SK-N-SH (cell line): ENCODE data around the gene MRPS15. TPM values are rescaled to one million over a fixed set of nuclear protein-coding genes. Genes with fewer than 3 reads are reported as not detected.

Experiments
- CTCF ChIA-PET: fragments of 300-600, 350-600 bp; formaldehyde crosslinking; extraction: SDS; loops from one replicate; lab custom pipeline; 2021; lab: Yijun Ruan, JAX
- POLR2A ChIA-PET: fragments of 350-600 bp; sonication (Branson Sonifier 250); formaldehyde crosslinking; extraction: SDS; loops from one replicate; lab custom pipeline; 2020; ENCODE audit warnings: antibody characterized with exemption, inconsistent platforms; lab: Yijun Ruan, JAX
- DNase-seq: peaks from one replicate; pipeline ENCODE4 v3.0.0; 2012
- H2AFZ ChIP-seq: fragments of 200-600 bp; sonication (generic); 2 replicates; pipeline ENCODE4 v1.8.1; 2016; ENCODE audit warnings: antibody characterized with exemption, mild to moderate bottlenecking, low read depth
- H3F3A ChIP-seq: fragments of 200-600 bp; sonication (generic); replicated peaks from 2 replicates; pipeline ENCODE3; 2016; ENCODE audit warnings: antibody characterized with exemption, mild to moderate bottlenecking; ENCODE audit not compliant: insufficient read depth
- H3K27ac ChIP-seq, 2 experiments: fragments of 200-500 bp in 1 of 2; fragments of 200-600 bp in 1 of 2; sonication (Bioruptor generic) in 1 of 2; sonication (generic), shearing (Covaris generic) in 1 of 2; 2 replicates each; pipeline versions ENCODE4 v1.5.1 to v1.6.1; 2014 to 2016; ENCODE audit warnings: low read depth in 2 of 2, inconsistent platforms in 1 of 2, low read length in 1 of 2, mild to moderate bottlenecking in 1 of 2, mixed read lengths in 1 of 2
- H3K27me3 ChIP-seq: fragments of 200-600 bp; sonication (generic), shearing (Covaris generic); 2 replicates; pipeline ENCODE4 v1.6.1; 2016; ENCODE audit warnings: mixed run types; ENCODE audit not compliant: insufficient read depth
- H3K36me3 ChIP-seq, 2 experiments: fragments of 200-500 bp in 1 of 2; fragments of 200-600 bp in 1 of 2; sonication (Bioruptor generic) in 1 of 2; sonication (generic) in 1 of 2; replicated peaks in 1 of 2; 2 replicates each; pipeline versions ENCODE3 to v1.5.1; 2014 to 2016; ENCODE audit warnings: low read length in 1 of 2, mild to moderate bottlenecking in 1 of 2; ENCODE audit not compliant: insufficient read depth in 2 of 2, control insufficient read depth in 1 of 2
- H3K4me1 ChIP-seq, 2 experiments: fragments of 200-500 bp in 1 of 2; fragments of 200-600 bp in 1 of 2; sonication (Bioruptor generic) in 1 of 2; sonication (generic), shearing (Covaris generic) in 1 of 2; 2 replicates each; pipeline versions ENCODE4 v1.5.1 to v1.6.1; 2014 to 2016; ENCODE audit warnings: low read depth in 1 of 2, low read length in 1 of 2, mixed run types in 1 of 2; ENCODE audit not compliant: insufficient read depth in 2 of 2, control insufficient read depth in 1 of 2
- H3K4me2 ChIP-seq: fragments of 200-600 bp; sonication (generic), shearing (Covaris generic); 2 replicates; pipeline ENCODE4 v1.6.1; 2017; ENCODE audit warnings: mixed run types
- H3K4me3 ChIP-seq, 2 experiments: fragments of 200-500 bp in 1 of 2; fragments of 200-600 bp in 1 of 2; sonication (Bioruptor generic) in 1 of 2; sonication (generic), shearing (Covaris generic) in 1 of 2; 2 replicates each; pipeline versions ENCODE4 v1.5.1 to v1.8.1; 2014 to 2016; ENCODE audit warnings: low read depth in 2 of 2, inconsistent platforms in 1 of 2, low read length in 1 of 2, mild to moderate bottlenecking in 1 of 2, mixed read lengths in 1 of 2, moderate library complexity in 1 of 2
- H3K79me2 ChIP-seq: fragments of 200-600 bp; sonication (generic); 2 replicates; pipeline ENCODE4 v1.8.1; 2017; ENCODE audit warnings: mild to moderate bottlenecking; ENCODE audit not compliant: insufficient read depth
- H3K9ac ChIP-seq: fragments of 200-600 bp; sonication (generic); 2 replicates; pipeline ENCODE4 v1.6.1; 2017; ENCODE audit warnings: mixed run types
- H3K9me2 ChIP-seq: fragments of 200-600 bp; sonication (generic); 2 replicates; pipeline ENCODE4 v1.6.1; 2017; ENCODE audit warnings: mixed run types
- H3K9me3 ChIP-seq: fragments of 200-600 bp; sonication (generic); 2 replicates; pipeline ENCODE4 v1.6.1; 2017; ENCODE audit warnings: mixed run types, mild to moderate bottlenecking, moderate library complexity
- H4K20me1 ChIP-seq: fragments of 200-600 bp; sonication (generic); 2 replicates; pipeline ENCODE4 v1.6.1; 2017; ENCODE audit warnings: mild to moderate bottlenecking, mixed run types; ENCODE audit not compliant: insufficient read depth
- CHD2 ChIP-seq: fragments of 150-350 bp; IDR thresholded peaks from 2 replicates; pipeline ENCODE4 v1.6.1; 2018; ENCODE audit warnings: low read length; ENCODE audit not compliant: partially characterized antibody
- CTCF ChIP-seq: fragments of 200-600 bp; sonication (generic); IDR thresholded peaks from 2 replicates; pipeline ENCODE4 v1.6.1; 2017; ENCODE audit warnings: antibody characterized with exemption, mild to moderate bottlenecking, moderate library complexity
- ELF1 ChIP-seq: IDR thresholded peaks from 2 replicates; pipeline ENCODE4 v1.4.0; 2012
- EP300 ChIP-seq, 2 experiments: IDR thresholded peaks; 2 replicates each; pipeline versions ENCODE4 v1.4.0 to v1.6.1; 2012; ENCODE audit warnings: borderline replicate concordance in 1 of 2, low read depth in 1 of 2, low read length in 1 of 2
- EZH2phosphoT487 ChIP-seq: fragments of 200-600 bp; sonication (generic); IDR thresholded peaks from 2 replicates; pipeline ENCODE4 v1.6.1; 2017; ENCODE audit warnings: low read depth, mixed run types, mild to moderate bottlenecking, antibody characterized with exemption, moderate library complexity, borderline replicate concordance
- FOSL2 ChIP-seq: IDR thresholded peaks from 2 replicates; pipeline ENCODE4 v1.4.0; 2012; ENCODE audit warnings: low read depth, mild to moderate bottlenecking, moderate library complexity, borderline replicate concordance
- FOXJ3 ChIP-seq: sonication (generic); formaldehyde crosslinking; IDR thresholded peaks from 2 replicates; pipeline ENCODE4 v1.5.1; 2020; ENCODE audit warnings: mild to moderate bottlenecking, missing genetic modification reagents
- IRF3 ChIP-seq: fragments of 150-350 bp; IDR thresholded peaks from 2 replicates; pipeline ENCODE4 v1.6.1; 2016; ENCODE audit warnings: mild to moderate bottlenecking, low read depth, low read length
- MEF2A ChIP-seq: IDR thresholded peaks from 2 replicates; pipeline ENCODE4 v1.4.0; 2012; ENCODE audit warnings: low read depth, borderline replicate concordance
- NRF1 ChIP-seq: IDR thresholded peaks from 2 replicates; pipeline ENCODE4 v1.6.1; 2012; ENCODE audit warnings: low read depth, mild to moderate bottlenecking, low read length
- RCOR1 ChIP-seq: fragments of 150-350 bp; IDR thresholded peaks from 2 replicates; pipeline ENCODE4 v1.6.1; 2017; ENCODE audit warnings: antibody characterized with exemption, low read length
- RFX5 ChIP-seq: IDR thresholded peaks from 2 replicates; pipeline ENCODE4 v1.6.1; 2012; ENCODE audit warnings: mild to moderate bottlenecking, improper control_type of control experiment, low read length
- RXRA ChIP-seq: IDR thresholded peaks from 2 replicates; pipeline ENCODE4 v1.4.0; 2012; ENCODE audit warnings: low read depth, mild to moderate bottlenecking, borderline replicate concordance
- TAF1 ChIP-seq: IDR thresholded peaks from 2 replicates; pipeline ENCODE4 v1.6.1; 2012; ENCODE audit warnings: low read depth, mild to moderate bottlenecking, low read length, moderate library complexity, borderline replicate concordance
- USF1 ChIP-seq: IDR thresholded peaks from 2 replicates; pipeline ENCODE4 v1.4.0; 2012; ENCODE audit warnings: low read depth, borderline replicate concordance
- YY1 ChIP-seq: IDR thresholded peaks from 2 replicates; pipeline ENCODE4 v1.4.0; 2012; ENCODE audit warnings: low read depth, mild to moderate bottlenecking
- WGBS: methylation state at CpG from one replicate; pipeline ENCODE4 v1.1.6; 2017; ENCODE audit warnings: low lambda C conversion rate; 5-methylcytosine and 5-hydroxymethylcytosine counted together
- polyA plus RNA-seq, 3 experiments: library from polyadenylated mRNA; depleted of rRNA; stranded (reverse); fragments of >200 nt; gene quantifications; 2 replicates each; pipeline ENCODE4 v1.2.3, GENCODE V29; 2012

Gene MRPS15
- polyA plus RNA-seq, 1 of the 3 experiments (the other 2 are of a cell fraction) = 75.1 TPM

- H3K79me2 ChIP-seq = no peaks in the 10 kb centered on the region
- CTCF ChIA-PET = interaction anchor here (1.6 kb wide), 1 partner anchor 72 kb away, joined by 6 read pairs; no protein-coding TSS in a partner anchor
- H2AFZ ChIP-seq = no peak overlapping the region
- no peak overlapping the region for H3K27ac ChIP-seq
- no peaks in the 10 kb centered on the region for H4K20me1 ChIP-seq
- no peaks in the 10 kb centered on the region for H3K27me3 ChIP-seq
- H3K4me3 ChIP-seq = no peak overlapping the region
- no peaks in the 10 kb centered on the region for H3K9me3 ChIP-seq
- TF ChIP-seq YY1 = no peak
- no peak for TF ChIP-seq RCOR1
- no peak for TF ChIP-seq EP300 (IDR thresholded peaks at IDR 0.05; ENCODE audit: borderline replicate concordance in 1 of 2, low read depth in 1 of 2, low read length in 1 of 2)
- no peaks in the 10 kb centered on the region for H3F3A ChIP-seq
- WGBS = 82% methylated on average over 4 of the region's 4 CpGs
- H3K4me1 ChIP-seq = no peaks in the 10 kb centered on the region
- POLR2A ChIA-PET = no interaction called here
- no peak for DNase-seq
- no peaks in the 10 kb centered on the region for H3K36me3 ChIP-seq
- no peak overlapping the region for H3K4me2 ChIP-seq
- no peak overlapping the region for H3K9ac ChIP-seq
- no peaks in the 10 kb centered on the region for H3K9me2 ChIP-seq
Measured at GRCh38 chr1:36414384-36414783, 49.8 kb downstream of the MRPS15 start.

GRCh38 chr1:36411674-36412648, 52.2 kb downstream of the MRPS15 start:
- H3K9me3 ChIP-seq = no peaks in the 10 kb centered on the region
- 70% methylated on average over 11 of the region's 11 CpGs for WGBS
- H3F3A ChIP-seq = peaks cover 13% of the 10 kb centered on the region
- no peak overlapping the region for H3K4me3 ChIP-seq
- no peak overlapping the region for H3K9ac ChIP-seq
- H3K27me3 ChIP-seq = no peaks in the 10 kb centered on the region
- no peak overlapping the region for H3K4me2 ChIP-seq
- ChIA-PET CTCF (interaction anchor here (1.0 to 2.3 kb wide), 4 partner anchors 8 to 70 kb away, joined by 5 to 14 read pairs (median 6); no protein-coding TSS in a partner anchor), POLR2A (no interaction called here)
- H2AFZ ChIP-seq = no peak overlapping the region
- H3K27ac ChIP-seq = no peak overlapping the region
- no peak for DNase-seq
- no peaks in the 10 kb centered on the region for H3K36me3 ChIP-seq
- H3K4me1 ChIP-seq = peaks cover 0 to 4% of the 10 kb centered on the region in 2 experiments; a peak in 1 of 4 replicates
- no peaks in the 10 kb centered on the region for H4K20me1 ChIP-seq
- no peaks in the 10 kb centered on the region for H3K79me2 ChIP-seq
- no peaks in the 10 kb centered on the region for H3K9me2 ChIP-seq
- TF ChIP-seq CTCF (peak; percentile 8; the same call in 1 of the 2 replicates), FOXJ3 (no peak)

GRCh38 chr1:36408479-36408878, 55.7 kb downstream of the MRPS15 start:
- peaks cover 13% of the 10 kb centered on the region for H3F3A ChIP-seq
- H3K36me3 ChIP-seq = no peaks in the 10 kb centered on the region
- H3K79me2 ChIP-seq = no peaks in the 10 kb centered on the region
- 5% methylated on average over 2 of the region's 2 CpGs for WGBS
- no peak overlapping the region; the same call in 1 of the 2 replicates for H3K9ac ChIP-seq
- H3K4me1 ChIP-seq = peaks cover 0 to 4% of the 10 kb centered on the region in 2 experiments; a peak in 1 of 4 replicates
- ChIA-PET POLR2A (no interaction called here), CTCF (interaction anchor here (0.6 to 1.4 kb wide), 6 partner anchors 10 to 66 kb away, joined by 3 to 4 read pairs (median 3); partner anchors contain the start of gene LSM10)
- no peaks in the 10 kb centered on the region for H3K27me3 ChIP-seq
- DNase-seq = peak; percentile 67
- H3K4me2 ChIP-seq = peak overlapping the region; percentile 10
- H3K9me2 ChIP-seq = no peaks in the 10 kb centered on the region
- H3K27ac ChIP-seq = peak overlapping the region; percentile 16 to 85; a peak in 3 of 4 replicates
- peak overlapping the region; percentile 60 for H2AFZ ChIP-seq
- H4K20me1 ChIP-seq = no peaks in the 10 kb centered on the region
- H3K4me3 ChIP-seq = no peak overlapping the region
- no peaks in the 10 kb centered on the region for H3K9me3 ChIP-seq
- TF ChIP-seq RFX5 (no peak), CHD2 (peak; percentile 55), MEF2A (no peak), IRF3 (no peak), NRF1 (no peak), TAF1 (no peak), ELF1 (0 out of 2 replicates have a peak, but pooled peaks have one; percentile 15), EP300 (IDR thresholded peaks at IDR 0.05; ENCODE audit: borderline replicate concordance in 1 of 2, low read depth in 1 of 2, low read length in 1 of 2) (peak; percentile 60 to 65; a peak in 2 of 4 replicates), EZH2phosphoT487 (no peak), USF1 (no peak), RCOR1 (peak; percentile 93), RXRA (no peak), FOSL2 (peak; percentile 78; the same call in 1 of the 2 replicates)
